Gastroesophageal sphincter (tissue), 4 donors: ENCODE data around the gene DENND5B. TPM values are rescaled to one million over a fixed set of nuclear protein-coding genes. Genes with fewer than 3 reads are reported as not detected.
A peak's percentile ranks its signal among the peaks of the same experiment; 100 is the strongest.

Experiments
- ATAC-seq: fragments of 150-250 bp; one replicate; pipeline ENCODE4 v1.9.1; 2016; ENCODE audit warnings: mild to moderate bottlenecking, moderate library complexity
- H3K27ac ChIP-seq, 4 donors: fragments of 200-600 bp; sonication (generic) in 3 of 4; 1 replicate in 3 of 4; 2 replicates in 1 of 4; pipeline ENCODE4 v1.5.1; 2016 to 2019
- H3K27me3 ChIP-seq: fragments of 200-600 bp; sonication (generic); one replicate; pipeline ENCODE4 v1.5.1; 2019
- H3K36me3 ChIP-seq, 2 donors: fragments of 200-600 bp; sonication (generic); one replicate each; pipeline ENCODE4 v1.5.1; 2019; ENCODE audit warnings: control low read depth in 1 of 2
- H3K4me1 ChIP-seq, 3 donors: fragments of 200-600 bp; sonication (generic); 1 replicate in 2 of 3; 2 replicates in 1 of 3; pipeline ENCODE4 v1.5.1; 2016 to 2019; ENCODE audit warnings: control low read depth in 2 of 3
- H3K4me3 ChIP-seq, 2 donors: fragments of 200-600 bp; sonication (generic); one replicate each; pipeline ENCODE4 v1.5.1; 2019; ENCODE audit warnings: mild to moderate bottlenecking in 1 of 2, moderate library complexity in 1 of 2
- H3K9me3 ChIP-seq, 3 donors: fragments of 200-600 bp; sonication (generic); one replicate each; pipeline ENCODE4 v1.5.1; 2017 to 2019; ENCODE audit warnings: control low read depth in 2 of 3
- EP300 ChIP-seq: sonication (generic); formaldehyde crosslinking; IDR thresholded peaks from one replicate; pipeline ENCODE4 v1.6.1; 2017; ENCODE audit warnings: antibody characterized with exemption, mild to moderate bottlenecking
- POLR2A ChIP-seq, 2 donors: fragments of 450-650 bp; IDR thresholded peaks; one replicate each; pipeline ENCODE4 v1.6.1; 2017; ENCODE audit warnings: antibody characterized with exemption in 2 of 2, mild to moderate bottlenecking in 2 of 2, moderate library complexity in 1 of 2
- POLR2AphosphoS5 ChIP-seq: sonication (generic); formaldehyde crosslinking; IDR thresholded peaks from one replicate; pipeline ENCODE4 v1.6.1; 2017; ENCODE audit warnings: antibody characterized with exemption
- WGBS, 2 donors: methylation state at CpG; one replicate each; pipeline ENCODE4 v1.1.5; 2018; ENCODE audit warnings: low coverage in 1 of 2; 5-methylcytosine and 5-hydroxymethylcytosine counted together
- total RNA-seq, 4 donors: library from RNA; depleted of rRNA; stranded (reverse); fragments of >200 nt; gene quantifications; one replicate each; pipeline ENCODE4 v1.1.0, GENCODE V29; 2016
- TF ChIP-seq, protein P1 (sequence below), 4 experiments: fragments of 200-600 bp in 2 of 4; fragments of 450-650 bp in 2 of 4; sonication (generic) in 1 of 4; IDR thresholded peaks; one replicate each; pipeline ENCODE4 v1.5.1; 2017 to 2019; ENCODE audit warnings: antibody characterized with exemption in 4 of 4, mild to moderate bottlenecking in 2 of 4, moderate library complexity in 2 of 4

DENND5B gene
- total RNA-seq: 10 to 100 TPM; 14.7 to 40.8 (median 17.7) TPM

DNA sequence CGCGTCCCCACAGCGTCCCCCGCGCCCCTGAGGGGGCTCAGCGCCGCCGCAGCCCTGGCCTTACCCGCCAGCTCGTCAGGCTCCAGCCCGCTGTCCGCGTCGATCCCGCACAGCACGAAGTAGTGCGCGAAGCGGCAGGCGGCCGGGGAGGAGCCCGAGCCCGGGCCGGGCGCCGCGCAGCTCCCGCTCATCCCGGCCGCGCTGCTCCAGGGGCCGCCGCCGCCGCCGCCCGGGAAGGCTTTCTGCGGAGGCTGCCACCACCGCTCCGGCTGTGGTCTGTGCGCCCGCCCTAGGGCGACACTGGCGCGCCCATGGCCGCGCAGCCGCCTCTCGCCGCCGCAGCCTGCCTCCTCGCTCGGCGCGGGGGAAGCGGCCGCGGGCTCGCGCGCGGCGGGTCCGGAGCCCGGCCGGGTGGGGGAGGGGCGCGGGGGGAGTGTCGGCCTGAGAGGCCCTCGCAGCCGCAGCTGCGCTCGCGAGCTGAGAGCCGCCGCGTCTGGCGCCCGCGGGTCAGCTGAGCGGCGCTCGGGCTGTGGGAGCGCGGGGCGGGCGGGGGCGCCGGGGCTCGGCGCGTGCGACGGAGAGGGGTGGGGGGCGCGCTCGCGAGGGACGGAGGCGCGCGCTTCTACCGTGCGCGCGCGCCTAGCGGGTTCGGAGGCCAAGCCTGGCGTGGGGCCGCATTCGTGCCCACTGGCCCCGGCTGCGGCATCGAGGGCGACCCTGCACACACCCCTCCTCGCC is at the start of gene DENND5B:
Gene DENND5B, minus strand, starts transcription at position 495 of the 738 bp plus-strand sequence. Its CDS starts 304 bp downstream, at position 191.
- H3K4me1 ChIP-seq: peaks cover 0 to 30% (median 0%) of the 10 kb centered on the region in 3 donors
- H3K27ac ChIP-seq: peak within 1 kb of the TSS; percentile 84 to 97 (median 94)
- ATAC-seq: peak; percentile 88
- H3K27me3 ChIP-seq: no peaks in the 10 kb centered on the region
- peak; percentile 21 to 62 for TF ChIP-seq POLR2A (IDR thresholded peaks at IDR 0.05)
- TF ChIP-seq, protein P1, sequence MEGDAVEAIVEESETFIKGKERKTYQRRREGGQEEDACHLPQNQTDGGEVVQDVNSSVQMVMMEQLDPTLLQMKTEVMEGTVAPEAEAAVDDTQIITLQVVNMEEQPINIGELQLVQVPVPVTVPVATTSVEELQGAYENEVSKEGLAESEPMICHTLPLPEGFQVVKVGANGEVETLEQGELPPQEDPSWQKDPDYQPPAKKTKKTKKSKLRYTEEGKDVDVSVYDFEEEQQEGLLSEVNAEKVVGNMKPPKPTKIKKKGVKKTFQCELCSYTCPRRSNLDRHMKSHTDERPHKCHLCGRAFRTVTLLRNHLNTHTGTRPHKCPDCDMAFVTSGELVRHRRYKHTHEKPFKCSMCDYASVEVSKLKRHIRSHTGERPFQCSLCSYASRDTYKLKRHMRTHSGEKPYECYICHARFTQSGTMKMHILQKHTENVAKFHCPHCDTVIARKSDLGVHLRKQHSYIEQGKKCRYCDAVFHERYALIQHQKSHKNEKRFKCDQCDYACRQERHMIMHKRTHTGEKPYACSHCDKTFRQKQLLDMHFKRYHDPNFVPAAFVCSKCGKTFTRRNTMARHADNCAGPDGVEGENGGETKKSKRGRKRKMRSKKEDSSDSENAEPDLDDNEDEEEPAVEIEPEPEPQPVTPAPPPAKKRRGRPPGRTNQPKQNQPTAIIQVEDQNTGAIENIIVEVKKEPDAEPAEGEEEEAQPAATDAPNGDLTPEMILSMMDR (IDR thresholded peaks at IDR 0.05): no peak
- TF ChIP-seq EP300: no peak
- TF ChIP-seq POLR2AphosphoS5: peak; percentile 26
- H3K36me3 ChIP-seq: no peaks in the 10 kb centered on the region
- H3K4me3 ChIP-seq: peak within 1 kb of the TSS; percentile 57 to 93
- WGBS, 2 donors: no CpG with 5 or more reads among the region's 117 CpGs
- no peaks in the 10 kb centered on the region for H3K9me3 ChIP-seq

DNA sequence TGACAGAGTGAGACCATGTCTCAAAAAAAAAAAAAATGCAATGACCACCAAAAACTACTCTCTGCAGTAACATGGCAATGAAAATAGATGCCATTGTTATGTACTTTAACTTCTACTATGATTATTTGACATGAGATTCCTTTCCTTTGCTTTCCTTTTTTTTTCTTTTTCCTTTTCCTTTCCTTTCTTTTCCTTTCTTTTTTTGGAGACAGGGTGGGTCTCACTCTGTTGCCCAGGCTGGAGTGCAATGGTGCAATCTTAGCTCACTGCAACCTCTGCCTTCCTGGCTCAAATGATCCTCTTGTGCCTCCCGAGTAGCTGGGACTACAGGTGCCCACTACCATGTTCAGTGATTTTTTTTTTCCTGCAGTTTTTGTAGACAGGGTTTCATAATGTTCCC is 43.7 kb upstream of the DENND5B start:
- TF ChIP-seq EP300: no peak
- WGBS, 2 donors: 100% methylated on average over 1 of the region's 1 CpG; no CpG with 5 or more reads in 1 of the 2 donors

DNA sequence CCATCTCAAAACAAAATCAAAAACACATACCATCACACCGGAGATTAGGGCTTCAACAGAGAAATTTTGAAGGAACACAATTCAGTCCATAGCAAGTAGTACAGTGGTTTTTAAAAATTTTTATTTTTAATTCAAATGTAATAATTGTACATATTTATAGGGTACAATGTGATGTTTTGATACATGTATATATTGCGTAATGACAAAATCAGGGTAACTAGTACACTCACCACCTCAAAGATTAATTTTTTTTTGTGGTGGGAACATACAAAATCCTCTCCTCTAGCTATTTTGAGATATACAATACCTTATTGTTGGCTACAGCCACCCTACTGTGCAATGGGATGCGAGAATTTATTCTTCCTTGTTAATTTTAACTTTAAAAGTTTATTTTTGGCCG is 42.5 kb upstream of the DENND5B start:
- no peaks in the 10 kb centered on the region for H3K36me3 ChIP-seq
- 65 to 84% methylated on average over 4 of the region's 4 CpGs for WGBS, 2 donors
- H3K4me1 ChIP-seq: peaks cover 0 to 16% (median 4%) of the 10 kb centered on the region in 3 donors
- no peak for TF ChIP-seq EP300
- TF ChIP-seq, protein P1 (IDR thresholded peaks at IDR 0.05): no peak
- no peak for TF ChIP-seq POLR2A (IDR thresholded peaks at IDR 0.05)
- TF ChIP-seq POLR2AphosphoS5: no peak
- H3K27ac ChIP-seq: no peak overlapping the region
- H3K9me3 ChIP-seq: no peaks in the 10 kb centered on the region
- no peak for ATAC-seq
- no peak overlapping the region for H3K4me3 ChIP-seq
- H3K27me3 ChIP-seq: no peaks in the 10 kb centered on the region

More for the DNA sequence above, 43.7 kb upstream of the DENND5B start:
- Histone ChIP-seq H3K4me3 (no peak overlapping the region), H3K36me3 (no peaks in the 10 kb centered on the region), H3K27ac (no peak overlapping the region), H3K9me3 (no peaks in the 10 kb centered on the region), H3K4me1 (peaks cover 0 to 12% (median 4%) of the 10 kb centered on the region in 3 donors), H3K27me3 (no peaks in the 10 kb centered on the region)
- ATAC-seq: no peak

DNA sequence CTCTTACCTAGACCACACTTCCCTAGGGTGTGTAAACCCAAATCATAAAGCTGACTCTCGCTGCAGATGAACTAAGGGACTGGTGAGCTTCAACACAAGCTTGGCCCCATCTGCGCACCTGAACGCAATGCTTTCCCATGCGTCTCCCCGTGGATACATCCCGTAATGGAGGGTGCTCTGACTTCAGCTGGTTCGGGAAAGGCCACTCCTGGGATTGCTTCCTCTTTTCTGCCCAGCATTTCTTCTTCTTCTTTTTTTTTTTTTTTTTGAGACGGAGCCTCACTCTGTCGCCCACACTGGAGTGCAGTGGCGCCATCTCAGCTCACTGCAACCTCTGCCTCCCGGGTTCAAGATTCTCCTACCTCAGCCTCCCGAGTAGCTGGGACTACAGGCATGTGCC is 40.9 kb upstream of the DENND5B start:
- H3K4me3 ChIP-seq: no peak overlapping the region
- no peak overlapping the region for H3K27ac ChIP-seq
- no peaks in the 10 kb centered on the region for H3K9me3 ChIP-seq
- ATAC-seq: no peak
- H3K4me1 ChIP-seq: peaks cover 0 to 16% (median 4%) of the 10 kb centered on the region in 3 donors
- no peaks in the 10 kb centered on the region for H3K27me3 ChIP-seq
- 93 to 97% methylated on average over 3 to 6 of the region's 12 CpGs for WGBS, 2 donors
- no peaks in the 10 kb centered on the region for H3K36me3 ChIP-seq
- no peak for TF ChIP-seq EP300

DNA sequence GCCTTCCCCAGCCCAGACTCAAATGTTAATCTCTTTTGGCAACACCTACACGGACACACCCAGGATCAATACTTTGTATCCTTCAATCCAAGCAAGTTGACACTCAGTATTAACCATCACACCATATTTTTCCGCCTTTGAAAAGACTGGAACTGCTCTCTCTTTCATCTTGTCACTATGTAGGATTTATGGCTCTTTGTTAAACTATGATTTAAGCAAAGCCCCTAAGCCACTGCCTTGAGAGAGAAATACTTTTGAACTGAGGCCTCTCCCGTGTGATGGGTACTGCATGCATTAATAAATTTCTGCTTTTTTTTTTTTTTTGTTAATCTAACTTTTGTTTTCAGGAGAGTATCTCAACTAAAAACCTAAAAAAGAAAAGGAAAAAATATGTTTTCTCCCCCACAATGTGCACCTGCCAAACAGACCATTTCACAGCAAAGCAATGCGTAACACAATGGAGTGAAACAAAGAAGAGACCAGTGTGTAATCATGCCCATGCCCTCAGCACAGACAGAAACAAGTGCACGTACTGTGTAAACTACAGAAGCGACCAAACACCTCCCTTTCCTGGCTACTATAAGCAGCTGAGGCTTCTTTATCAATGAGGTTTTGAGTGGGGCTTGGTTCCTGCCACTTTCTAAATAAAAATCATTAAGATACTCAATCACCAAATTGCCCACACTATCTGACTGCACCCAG is 40.2 kb upstream of the DENND5B start:
- no peaks in the 10 kb centered on the region for H3K36me3 ChIP-seq
- ATAC-seq: no peak

More for the DNA sequence above, 40.2 kb upstream of the DENND5B start:
- peaks cover 0 to 16% (median 4%) of the 10 kb centered on the region in 3 donors for H3K4me1 ChIP-seq
- H3K9me3 ChIP-seq: no peaks in the 10 kb centered on the region
- TF ChIP-seq, protein P1 (IDR thresholded peaks at IDR 0.05): no peak
- TF ChIP-seq POLR2A (IDR thresholded peaks at IDR 0.05): no peak
- TF ChIP-seq POLR2AphosphoS5: no peak
- TF ChIP-seq EP300: no peak
- H3K4me3 ChIP-seq: no peak overlapping the region
- H3K27ac ChIP-seq: no peak overlapping the region
- 87 to 88% methylated on average over 6 of the region's 6 CpGs for WGBS, 2 donors
- no peaks in the 10 kb centered on the region for H3K27me3 ChIP-seq
